HG02852 (cell line): ENCODE results near the gene LLGL2.

Experiments used
- ATAC-seq: cut with Tn5 transposase; IDR thresholded peaks from one replicate; pipeline ENCODE4 v1.9.1; 2021; ENCODE audit warnings: mild to moderate bottlenecking, moderate library complexity; ENCODE audit not compliant: unreplicated experiment

The LLGL2 gene

GRCh38 chr17:75546181-75546580, 20.7 kb downstream of the LLGL2 start:
- ATAC-seq, result no peak

- ATAC-seq, result no peak
Observed at GRCh38 chr17:75547091-75547490, 21.6 kb downstream of the LLGL2 start.

GRCh38 chr17:75548813-75549212, 23.3 kb downstream of the LLGL2 start:
- ATAC-seq, result no peak

GRCh38 chr17:75549246-75550138, 24.0 kb downstream of the LLGL2 start:
- no peak for ATAC-seq

- ATAC-seq, result no peak
Observed at GRCh38 chr17:75550139-75550465, 24.6 kb downstream of the LLGL2 start.

GRCh38 chr17:75551266-75551665, 25.8 kb downstream of the LLGL2 start:
- ATAC-seq, result no peak

- ATAC-seq, result no peak
Observed at GRCh38 chr17:75552425-75553294, 27.2 kb downstream of the LLGL2 start.

- ATAC-seq, result no peak
Observed at GRCh38 chr17:75553295-75554110, 28.0 kb downstream of the LLGL2 start.

GRCh38 chr17:75555679-75556153, 30.2 kb downstream of the LLGL2 start:
- no peak for ATAC-seq

- no peak for ATAC-seq
Observed at GRCh38 chr17:75557075-75557851, 31.8 kb downstream of the LLGL2 start.

- no peak for ATAC-seq
Observed at GRCh38 chr17:75557852-75558665, 32.6 kb downstream of the LLGL2 start.

- no peak for ATAC-seq
Observed at GRCh38 chr17:75558666-75559530, 33.4 kb downstream of the LLGL2 start.

GRCh38 chr17:75559958-75560533, 34.5 kb downstream of the LLGL2 start:
- no peak for ATAC-seq

GRCh38 chr17:75561927-75562603, 36.6 kb downstream of the LLGL2 start:
- no peak for ATAC-seq

- ATAC-seq, result no peak
Observed at GRCh38 chr17:75563063-75563758, 37.7 kb downstream of the LLGL2 start.

GRCh38 chr17:75564195-75564594, 38.7 kb downstream of the LLGL2 start:
- ATAC-seq, result no peak

- ATAC-seq, result no peak
Observed at GRCh38 chr17:75565066-75565465, 39.6 kb downstream of the LLGL2 start.
